Esophagus squamous epithelium (tissue), 5 donors: ENCODE measurements around the gene CLSTN2. TPM values are rescaled to one million over a fixed set of nuclear protein-coding genes. Genes with fewer than 3 reads are reported as not detected.
"Not testable (repeated sequence)": the region's sequence is repeated elsewhere in the genome, so short reads cannot be mapped to it uniquely, and the experiment has no call there.

Source experiments
- DNase-seq: peaks from one replicate; lab custom pipeline; 2025; lab: John Stamatoyannopoulos, UW
- H3K27ac ChIP-seq, 4 donors: fragments of 200-600 bp; sonication (generic); one replicate each; pipeline ENCODE4 v1.5.1; 2016 to 2019; ENCODE audit warnings: mild to moderate bottlenecking in 1 of 4
- H3K27me3 ChIP-seq, 4 donors: fragments of 200-600 bp; sonication (generic); 1 replicate in 3 of 4; 2 replicates in 1 of 4; pipeline versions ENCODE4 v1.5.1 to v1.6.0; 2017 to 2021; ENCODE audit warnings: antibody characterized with exemption in 1 of 4
- H3K36me3 ChIP-seq, 3 donors: fragments of 200-600 bp; sonication (generic); one replicate each; pipeline ENCODE4 v1.5.1; 2016 to 2019
- H3K4me1 ChIP-seq, 3 donors: fragments of 200-600 bp; sonication (generic); one replicate each; pipeline ENCODE4 v1.5.1; 2017 to 2019
- H3K4me3 ChIP-seq, 4 donors: fragments of 200-600 bp; sonication (generic); 1 replicate in 3 of 4; 2 replicates in 1 of 4; pipeline ENCODE4 v1.5.1; 2016 to 2019; ENCODE audit warnings: mild to moderate bottlenecking in 2 of 4, moderate library complexity in 1 of 4
- H3K9me3 ChIP-seq, 3 donors: fragments of 200-600 bp; sonication (generic); one replicate each; pipeline ENCODE4 v1.5.1; 2016 to 2019
- POLR2A ChIP-seq, 4 donors: fragments of 450-650 bp; IDR thresholded peaks; one replicate each; pipeline ENCODE4 v1.6.1; 2017; ENCODE audit warnings: antibody characterized with exemption in 4 of 4, mild to moderate bottlenecking in 4 of 4, moderate library complexity in 3 of 4
- WGBS, 2 donors: methylation state at CpG; one replicate each; pipeline ENCODE4 v1.1.5; 2018; 5-methylcytosine and 5-hydroxymethylcytosine counted together
- intact Hi-C: fragments of 100-400 bp; cut with DNase I; formaldehyde crosslinking; loops from one replicate; pipeline ENCODE4 v1.15.0; 2022
- total RNA-seq, 4 donors: library from RNA; depleted of rRNA; stranded (reverse); fragments of >200 nt; gene quantifications; one replicate each; pipeline ENCODE4 v1.1.0, GENCODE V29; 2016
- TF ChIP-seq, protein P1 (sequence below), 6 experiments: fragments of 450-650 bp in 4 of 6; fragments of 200-600 bp in 2 of 6; sonication (generic) in 2 of 6; IDR thresholded peaks; one replicate each; pipeline ENCODE4 v1.5.1; 2016 to 2019; ENCODE audit warnings: antibody characterized with exemption in 6 of 6, mild to moderate bottlenecking in 4 of 6, moderate library complexity in 4 of 6
- donor health status: DM: yes; HTN: yes; CAD: no.

The CLSTN2 gene
- total RNA-seq, 4 donors from 2014 or later, result 0.53 to 5.0 (median 3.1) TPM

DNA sequence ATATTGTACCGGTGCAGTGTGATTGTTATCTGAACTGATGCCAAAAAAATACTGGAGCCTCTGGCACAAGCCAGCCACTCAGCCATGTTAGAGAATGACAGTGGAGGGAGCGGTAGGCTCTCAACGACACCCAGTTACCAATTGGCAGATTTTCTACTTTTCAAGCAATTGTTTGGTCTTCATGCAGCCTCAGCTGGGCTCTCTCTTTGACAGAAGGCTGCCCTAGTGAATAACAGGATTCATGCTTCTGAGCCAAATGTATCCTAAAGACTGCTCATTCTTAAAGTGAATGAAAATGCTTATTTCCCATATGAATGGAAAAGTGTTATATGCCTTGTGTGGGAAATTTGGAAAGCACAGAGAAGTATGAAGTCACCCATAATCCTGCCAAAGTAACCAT, 481.7 kb downstream of the CLSTN2 start:
- TF ChIP-seq, protein P1, sequence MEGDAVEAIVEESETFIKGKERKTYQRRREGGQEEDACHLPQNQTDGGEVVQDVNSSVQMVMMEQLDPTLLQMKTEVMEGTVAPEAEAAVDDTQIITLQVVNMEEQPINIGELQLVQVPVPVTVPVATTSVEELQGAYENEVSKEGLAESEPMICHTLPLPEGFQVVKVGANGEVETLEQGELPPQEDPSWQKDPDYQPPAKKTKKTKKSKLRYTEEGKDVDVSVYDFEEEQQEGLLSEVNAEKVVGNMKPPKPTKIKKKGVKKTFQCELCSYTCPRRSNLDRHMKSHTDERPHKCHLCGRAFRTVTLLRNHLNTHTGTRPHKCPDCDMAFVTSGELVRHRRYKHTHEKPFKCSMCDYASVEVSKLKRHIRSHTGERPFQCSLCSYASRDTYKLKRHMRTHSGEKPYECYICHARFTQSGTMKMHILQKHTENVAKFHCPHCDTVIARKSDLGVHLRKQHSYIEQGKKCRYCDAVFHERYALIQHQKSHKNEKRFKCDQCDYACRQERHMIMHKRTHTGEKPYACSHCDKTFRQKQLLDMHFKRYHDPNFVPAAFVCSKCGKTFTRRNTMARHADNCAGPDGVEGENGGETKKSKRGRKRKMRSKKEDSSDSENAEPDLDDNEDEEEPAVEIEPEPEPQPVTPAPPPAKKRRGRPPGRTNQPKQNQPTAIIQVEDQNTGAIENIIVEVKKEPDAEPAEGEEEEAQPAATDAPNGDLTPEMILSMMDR (IDR thresholded peaks at IDR 0.05), result no peak
- no peak for TF ChIP-seq POLR2A (IDR thresholded peaks at IDR 0.05)
- WGBS, 2 donors, result 57 to 86% methylated on average over 3 of the region's 3 CpGs
- Histone ChIP-seq H3K9me3 (no peaks in the 10 kb centered on the region), H3K4me3 (no peak overlapping the region), H3K27ac (no peak overlapping the region), H3K36me3 (no peaks in the 10 kb centered on the region), H3K4me1 (no peaks in the 10 kb centered on the region), H3K27me3 (no peaks in the 10 kb centered on the region)
- intact Hi-C loops, result no loop called here
- DNase-seq, result no peak

DNA sequence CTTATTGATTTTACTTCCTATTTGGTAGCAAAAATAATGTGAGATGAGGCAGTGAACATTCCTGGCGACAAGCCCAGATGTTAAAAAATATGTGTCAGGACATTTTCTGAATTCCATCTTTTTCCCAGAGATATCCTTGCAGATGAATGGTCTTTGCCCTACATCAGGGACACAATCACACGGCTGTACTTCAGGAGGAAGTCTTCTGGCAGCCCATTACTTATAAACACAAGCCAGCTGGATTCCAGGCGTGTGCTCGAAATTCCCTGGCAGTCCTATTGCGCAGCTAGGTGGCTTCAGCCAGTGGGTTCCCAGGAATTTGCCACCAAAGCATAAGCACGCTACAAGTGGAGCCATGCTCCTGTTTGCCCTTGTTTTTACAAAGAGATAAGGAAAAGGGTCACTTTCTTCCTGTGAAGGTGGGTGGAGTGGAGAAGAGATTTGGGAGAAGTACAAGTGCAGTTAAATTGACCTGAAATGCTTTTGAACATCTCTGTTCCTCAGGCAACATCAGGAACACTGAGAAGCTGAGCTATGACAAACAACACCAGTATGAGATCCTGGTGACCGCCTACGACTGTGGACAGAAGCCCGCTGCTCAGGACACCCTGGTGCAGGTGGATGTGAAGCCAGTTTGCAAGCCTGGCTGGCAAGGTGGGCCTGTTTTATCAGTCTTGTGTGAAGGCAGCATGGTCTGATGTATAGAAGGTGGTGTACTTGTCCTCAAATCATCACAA, 485.8 kb downstream of the CLSTN2 start:
- no peak overlapping the region for H3K4me3 ChIP-seq
- intact Hi-C loops, result no loop called here
- TF ChIP-seq POLR2A (IDR thresholded peaks at IDR 0.05), result no peak
- TF ChIP-seq, protein P1 (IDR thresholded peaks at IDR 0.05), result no peak
- H3K36me3 ChIP-seq, result no peaks in the 10 kb centered on the region
- no peaks in the 10 kb centered on the region for H3K9me3 ChIP-seq
- no peaks in the 10 kb centered on the region for H3K27me3 ChIP-seq
- no peak overlapping the region for H3K27ac ChIP-seq
- no peak for DNase-seq
- 57 to 64% methylated on average over 7 to 9 of the region's 9 CpGs for WGBS, 2 donors
- H3K4me1 ChIP-seq, result no peaks in the 10 kb centered on the region

DNA sequence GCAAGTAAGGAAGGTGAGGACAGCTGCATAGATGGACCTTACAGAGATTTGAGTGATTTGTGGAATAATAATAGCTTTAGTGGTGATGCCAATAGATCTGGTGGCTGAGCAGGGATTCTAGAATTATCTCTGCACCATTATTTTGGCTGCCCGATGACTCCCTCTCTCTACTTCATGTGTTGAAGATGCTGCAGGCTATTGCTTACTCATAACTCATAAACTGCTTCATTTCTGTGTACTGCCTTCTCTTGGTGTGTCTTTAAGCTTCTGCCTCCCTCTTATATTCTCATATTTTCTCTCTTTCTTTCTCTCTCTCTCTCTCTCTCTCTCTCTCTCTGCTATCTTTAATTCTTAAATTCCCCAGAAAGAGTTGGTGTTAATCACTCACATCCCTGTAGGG, 486.9 kb downstream of the CLSTN2 start:
- TF ChIP-seq, protein P1 (IDR thresholded peaks at IDR 0.05), result no peak
- TF ChIP-seq POLR2A (IDR thresholded peaks at IDR 0.05), result no peak
- 68 to 79% methylated on average over 1 of the region's 1 CpG for WGBS, 2 donors
- Histone ChIP-seq H3K36me3 (no peaks in the 10 kb centered on the region), H3K27ac (no peak overlapping the region), H3K4me1 (no peaks in the 10 kb centered on the region), H3K27me3 (no peaks in the 10 kb centered on the region), H3K9me3 (no peaks in the 10 kb centered on the region), H3K4me3 (no peak overlapping the region)
- intact Hi-C loops, result no loop called here
- no peak for DNase-seq

DNA sequence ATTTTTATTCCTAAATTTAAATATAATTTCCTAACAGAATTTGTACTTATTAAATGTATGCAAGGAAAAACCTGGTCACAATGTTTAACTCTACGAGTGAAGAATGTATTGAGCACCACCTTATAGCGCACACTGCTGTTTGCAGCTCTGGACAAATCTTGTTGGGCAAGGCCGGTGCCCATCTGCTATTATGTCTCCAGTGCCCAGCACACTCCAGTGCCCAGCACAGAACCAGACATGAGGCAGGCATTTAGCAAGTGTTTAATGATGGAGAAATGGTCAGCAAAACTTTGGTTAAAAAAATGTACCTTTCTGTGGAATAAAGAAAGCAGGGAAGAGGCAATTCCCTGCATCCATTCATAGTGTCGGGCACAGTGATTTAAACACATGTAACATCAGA, 488.2 kb downstream of the CLSTN2 start:
- no peaks in the 10 kb centered on the region for H3K27me3 ChIP-seq
- H3K4me3 ChIP-seq, result no peak overlapping the region
- H3K27ac ChIP-seq, result no peak overlapping the region
- H3K36me3 ChIP-seq, result no peaks in the 10 kb centered on the region
- H3K4me1 ChIP-seq, result no peaks in the 10 kb centered on the region
- TF ChIP-seq, protein P1 (IDR thresholded peaks at IDR 0.05), result no peak
- TF ChIP-seq POLR2A (IDR thresholded peaks at IDR 0.05), result no peak
- DNase-seq, result no peak
- H3K9me3 ChIP-seq, result no peaks in the 10 kb centered on the region
- intact Hi-C loops, result no loop called here
- 82 to 87% methylated on average over 4 of the region's 4 CpGs for WGBS, 2 donors

DNA sequence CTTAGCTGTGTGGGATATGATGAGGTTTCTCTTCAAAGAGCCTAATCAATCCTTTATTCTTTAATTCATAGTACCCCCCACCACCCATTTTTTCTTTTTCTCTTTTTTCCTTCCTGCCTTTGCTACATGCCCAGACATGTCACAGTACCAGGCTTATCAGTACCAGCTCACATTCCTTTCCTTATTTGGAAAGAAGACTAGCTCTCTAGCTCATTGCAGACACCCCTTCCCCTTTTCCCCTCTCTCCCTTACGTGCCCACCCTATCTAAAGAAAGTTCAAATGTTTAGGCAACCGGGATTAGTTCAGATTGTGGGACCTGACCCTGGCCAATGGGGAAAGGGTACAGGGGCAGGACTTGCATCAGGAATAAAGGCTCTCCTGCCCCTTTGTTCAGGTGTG, 488.6 kb downstream of the CLSTN2 start:
- H3K9me3 ChIP-seq, DNase-seq, H3K27ac ChIP-seq, H3K4me1 ChIP-seq, H3K4me3 ChIP-seq, H3K36me3 ChIP-seq, H3K27me3 ChIP-seq, intact Hi-C loops: not testable (repeated sequence)
- 37 to 51% methylated on average over 2 of the region's 2 CpGs for WGBS, 2 donors
